ENCODE data around the gene PDGFC.

DNA sequence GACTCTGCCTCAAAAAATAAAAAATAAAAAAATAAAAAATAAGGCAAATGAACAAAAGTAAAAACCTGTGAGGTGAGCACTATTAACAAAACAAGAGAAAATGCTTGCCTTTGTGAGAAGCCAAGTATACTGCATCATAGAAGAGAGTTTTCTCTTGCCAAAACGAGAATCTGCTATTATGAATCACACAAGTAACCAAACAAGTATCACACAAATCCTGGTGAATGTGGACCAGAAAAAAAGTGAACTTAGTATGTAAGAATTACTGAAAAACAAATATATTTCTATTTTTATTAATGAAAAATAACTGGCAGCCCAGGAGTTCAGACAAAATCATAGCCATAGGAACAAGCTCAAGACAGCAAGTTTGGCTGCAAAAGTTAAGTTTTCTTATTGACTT, 193.5 kb downstream of the PDGFC start:
- TF ChIP-seq SIN3A (IDR thresholded peaks at IDR 0.05; ENCODE audit: borderline replicate concordance, insufficient read depth, low read depth, low read length) (no peak), POLR2AphosphoS5 (IDR thresholded peaks at IDR 0.05; ENCODE audit: low read depth, low read length) (no peak)
- TF ChIP-seq, protein P1, sequence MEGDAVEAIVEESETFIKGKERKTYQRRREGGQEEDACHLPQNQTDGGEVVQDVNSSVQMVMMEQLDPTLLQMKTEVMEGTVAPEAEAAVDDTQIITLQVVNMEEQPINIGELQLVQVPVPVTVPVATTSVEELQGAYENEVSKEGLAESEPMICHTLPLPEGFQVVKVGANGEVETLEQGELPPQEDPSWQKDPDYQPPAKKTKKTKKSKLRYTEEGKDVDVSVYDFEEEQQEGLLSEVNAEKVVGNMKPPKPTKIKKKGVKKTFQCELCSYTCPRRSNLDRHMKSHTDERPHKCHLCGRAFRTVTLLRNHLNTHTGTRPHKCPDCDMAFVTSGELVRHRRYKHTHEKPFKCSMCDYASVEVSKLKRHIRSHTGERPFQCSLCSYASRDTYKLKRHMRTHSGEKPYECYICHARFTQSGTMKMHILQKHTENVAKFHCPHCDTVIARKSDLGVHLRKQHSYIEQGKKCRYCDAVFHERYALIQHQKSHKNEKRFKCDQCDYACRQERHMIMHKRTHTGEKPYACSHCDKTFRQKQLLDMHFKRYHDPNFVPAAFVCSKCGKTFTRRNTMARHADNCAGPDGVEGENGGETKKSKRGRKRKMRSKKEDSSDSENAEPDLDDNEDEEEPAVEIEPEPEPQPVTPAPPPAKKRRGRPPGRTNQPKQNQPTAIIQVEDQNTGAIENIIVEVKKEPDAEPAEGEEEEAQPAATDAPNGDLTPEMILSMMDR (IDR thresholded peaks at IDR 0.05), result no peak
- TF ChIP-seq, protein P2, sequence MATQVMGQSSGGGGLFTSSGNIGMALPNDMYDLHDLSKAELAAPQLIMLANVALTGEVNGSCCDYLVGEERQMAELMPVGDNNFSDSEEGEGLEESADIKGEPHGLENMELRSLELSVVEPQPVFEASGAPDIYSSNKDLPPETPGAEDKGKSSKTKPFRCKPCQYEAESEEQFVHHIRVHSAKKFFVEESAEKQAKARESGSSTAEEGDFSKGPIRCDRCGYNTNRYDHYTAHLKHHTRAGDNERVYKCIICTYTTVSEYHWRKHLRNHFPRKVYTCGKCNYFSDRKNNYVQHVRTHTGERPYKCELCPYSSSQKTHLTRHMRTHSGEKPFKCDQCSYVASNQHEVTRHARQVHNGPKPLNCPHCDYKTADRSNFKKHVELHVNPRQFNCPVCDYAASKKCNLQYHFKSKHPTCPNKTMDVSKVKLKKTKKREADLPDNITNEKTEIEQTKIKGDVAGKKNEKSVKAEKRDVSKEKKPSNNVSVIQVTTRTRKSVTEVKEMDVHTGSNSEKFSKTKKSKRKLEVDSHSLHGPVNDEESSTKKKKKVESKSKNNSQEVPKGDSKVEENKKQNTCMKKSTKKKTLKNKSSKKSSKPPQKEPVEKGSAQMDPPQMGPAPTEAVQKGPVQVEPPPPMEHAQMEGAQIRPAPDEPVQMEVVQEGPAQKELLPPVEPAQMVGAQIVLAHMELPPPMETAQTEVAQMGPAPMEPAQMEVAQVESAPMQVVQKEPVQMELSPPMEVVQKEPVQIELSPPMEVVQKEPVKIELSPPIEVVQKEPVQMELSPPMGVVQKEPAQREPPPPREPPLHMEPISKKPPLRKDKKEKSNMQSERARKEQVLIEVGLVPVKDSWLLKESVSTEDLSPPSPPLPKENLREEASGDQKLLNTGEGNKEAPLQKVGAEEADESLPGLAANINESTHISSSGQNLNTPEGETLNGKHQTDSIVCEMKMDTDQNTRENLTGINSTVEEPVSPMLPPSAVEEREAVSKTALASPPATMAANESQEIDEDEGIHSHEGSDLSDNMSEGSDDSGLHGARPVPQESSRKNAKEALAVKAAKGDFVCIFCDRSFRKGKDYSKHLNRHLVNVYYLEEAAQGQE (IDR thresholded peaks at IDR 0.05; ENCODE audit: insufficient read depth in 1 of 2, low read depth in 2 of 2, low read length in 1 of 2), result no peak

Data from Panc1 (cell line).